ENCODE measurements around the gene CDH9.

Gene CDH9

GRCh38 chr5:27038476-27038875 lies at the start of gene CDH9:
CDH9 (minus strand) TSS chr5:27038586; CDS start chr5:26988333, 50,253 bp downstream.
- in situ Hi-C loops (cut with MboI; ENCODE audit: low sequenced_read_pairs), result no loop called here

- in situ Hi-C loops (cut with MboI; ENCODE audit: low sequenced_read_pairs), result no loop called here
Observed at GRCh38 chr5:27087747-27088146, 49.4 kb upstream of the CDH9 start.

- in situ Hi-C loops (cut with MboI; ENCODE audit: low sequenced_read_pairs), result no loop called here
Observed at GRCh38 chr5:27083449-27084415, 45.3 kb upstream of the CDH9 start.

- in situ Hi-C loops (cut with MboI; ENCODE audit: low sequenced_read_pairs), result no loop called here
Observed at GRCh38 chr5:27080147-27080546, 41.8 kb upstream of the CDH9 start.

- in situ Hi-C loops (cut with MboI; ENCODE audit: low sequenced_read_pairs), result no loop called here
Observed at GRCh38 chr5:27062451-27062850, 24.1 kb upstream of the CDH9 start.

GRCh38 chr5:27048510-27048909 lies 10.1 kb upstream of the CDH9 start:
- in situ Hi-C loops (cut with MboI; ENCODE audit: low sequenced_read_pairs), result no loop called here

GRCh38 chr5:27041372-27041771 lies 3.0 kb upstream of the CDH9 start:
- in situ Hi-C loops (cut with MboI; ENCODE audit: low sequenced_read_pairs), result no loop called here

GRCh38 chr5:27034565-27034964 lies 3.8 kb downstream of the CDH9 start:
- in situ Hi-C loops (cut with MboI; ENCODE audit: low sequenced_read_pairs), result no loop called here

GRCh38 chr5:27026801-27027200 lies 11.6 kb downstream of the CDH9 start:
- in situ Hi-C loops (cut with MboI; ENCODE audit: low sequenced_read_pairs), result no loop called here

- in situ Hi-C loops (cut with MboI; ENCODE audit: low sequenced_read_pairs), result no loop called here
Observed at GRCh38 chr5:27026063-27026462, 12.3 kb downstream of the CDH9 start.

- in situ Hi-C loops (cut with MboI; ENCODE audit: low sequenced_read_pairs), result no loop called here
Observed at GRCh38 chr5:27021471-27021870, 16.9 kb downstream of the CDH9 start.

- in situ Hi-C loops (cut with MboI; ENCODE audit: low sequenced_read_pairs), result no loop called here
Observed at GRCh38 chr5:27020973-27021372, 17.4 kb downstream of the CDH9 start.

- in situ Hi-C loops (cut with MboI; ENCODE audit: low sequenced_read_pairs), result no loop called here
Observed at GRCh38 chr5:27015758-27016157, 22.6 kb downstream of the CDH9 start.

GRCh38 chr5:27011274-27011673 lies 27.1 kb downstream of the CDH9 start:
- in situ Hi-C loops (cut with MboI; ENCODE audit: low sequenced_read_pairs), result no loop called here

- in situ Hi-C loops (cut with MboI; ENCODE audit: low sequenced_read_pairs), result no loop called here
Observed at GRCh38 chr5:27010646-27011045, 27.7 kb downstream of the CDH9 start.

GRCh38 chr5:27009540-27009915 lies 28.9 kb downstream of the CDH9 start:
- in situ Hi-C loops (cut with MboI; ENCODE audit: low sequenced_read_pairs), result no loop called here

- in situ Hi-C loops (cut with MboI; ENCODE audit: low sequenced_read_pairs), result no loop called here
Observed at GRCh38 chr5:27008604-27009539, 29.5 kb downstream of the CDH9 start.

GRCh38 chr5:27007121-27007520 lies 31.3 kb downstream of the CDH9 start:
- in situ Hi-C loops (cut with MboI; ENCODE audit: low sequenced_read_pairs), result no loop called here

GRCh38 chr5:26986985-26987384 lies 51.4 kb downstream of the CDH9 start:
- in situ Hi-C loops (cut with MboI; ENCODE audit: low sequenced_read_pairs), result no loop called here

- in situ Hi-C loops (cut with MboI; ENCODE audit: low sequenced_read_pairs), result no loop called here
Observed at GRCh38 chr5:26981750-26982149, 56.6 kb downstream of the CDH9 start.

- in situ Hi-C loops (cut with MboI; ENCODE audit: low sequenced_read_pairs), result no loop called here
Observed at GRCh38 chr5:26959290-26959689, 79.1 kb downstream of the CDH9 start.

- in situ Hi-C loops (cut with MboI; ENCODE audit: low sequenced_read_pairs), result no loop called here
Observed at GRCh38 chr5:26955161-26955560, 83.2 kb downstream of the CDH9 start.
